Prostate gland (tissue), 2 donors: Measurements from ENCODE around the gene BMP4. TPM values are rescaled to one million over a fixed set of nuclear protein-coding genes. Genes with fewer than 3 reads are reported as not detected.

Source experiments
- DNase-seq: peaks from one replicate; pipeline ENCODE4 v3.0.0-alpha.2; 2019; ENCODE audit warnings: low spot score
- H3K27ac ChIP-seq, 2 donors: fragments of 200-600 bp; sonication (generic); 2 replicates each; pipeline ENCODE4 v1.5.1; 2017 to 2019
- H3K27me3 ChIP-seq: fragments of 200-600 bp; sonication (generic); replicated peaks from 2 replicates; pipeline ENCODE4 v1.5.1; 2019; ENCODE audit not compliant: insufficient read depth
- H3K36me3 ChIP-seq, 2 donors: fragments of 200-600 bp; sonication (generic); 1 replicate in 1 of 2; 2 replicates in 1 of 2; pipeline versions ENCODE4 v1.5.1 to v1.8.1; 2017 to 2019
- H3K4me1 ChIP-seq: fragments of 200-600 bp; sonication (generic); replicated peaks from 2 replicates; pipeline ENCODE4 v1.5.1; 2019
- H3K4me3 ChIP-seq, 2 donors: fragments of 200-600 bp; sonication (generic); 2 replicates each; pipeline ENCODE4 v1.5.1; 2017 to 2019
- H3K9me3 ChIP-seq: fragments of 200-600 bp; sonication (generic); 2 replicates; pipeline ENCODE4 v1.5.1; 2017
- POLR2A ChIP-seq: fragments of 450-650 bp; IDR thresholded peaks from one replicate; pipeline ENCODE4 v1.6.1; 2016; ENCODE audit warnings: antibody characterized with exemption, mild to moderate bottlenecking
- POLR2AphosphoS5 ChIP-seq: sonication (generic); formaldehyde crosslinking; IDR thresholded peaks from one replicate; pipeline ENCODE4 v1.6.1; 2017; ENCODE audit warnings: antibody characterized with exemption
- WGBS: methylation state at CpG from one replicate; pipeline ENCODE4 v1.1.5; 2018; 5-methylcytosine and 5-hydroxymethylcytosine counted together
- intact Hi-C: fragments of 100-400 bp; cut with DNase I; formaldehyde crosslinking; loops from one replicate; pipeline ENCODE4 v1.14.2; 2022
- total RNA-seq, 2 donors: library from RNA; depleted of rRNA; stranded (reverse); fragments of >200 nt; gene quantifications; one replicate each; pipeline ENCODE4 v1.1.0, GENCODE V29; 2016
- TF ChIP-seq, protein P1 (sequence below), 4 experiments: fragments of 200-600 bp in 2 of 4; fragments of 450-650 bp in 2 of 4; sonication (generic) in 2 of 4; IDR thresholded peaks; 1 replicate in 3 of 4; 2 replicates in 1 of 4; pipeline ENCODE4 v1.5.1; 2016 to 2019; ENCODE audit warnings: antibody characterized with exemption in 4 of 4, mild to moderate bottlenecking in 2 of 4, moderate library complexity in 2 of 4

Gene BMP4
- total RNA-seq, 2 donors from 2014 or later = 8.8 to 11.2 TPM

DNA sequence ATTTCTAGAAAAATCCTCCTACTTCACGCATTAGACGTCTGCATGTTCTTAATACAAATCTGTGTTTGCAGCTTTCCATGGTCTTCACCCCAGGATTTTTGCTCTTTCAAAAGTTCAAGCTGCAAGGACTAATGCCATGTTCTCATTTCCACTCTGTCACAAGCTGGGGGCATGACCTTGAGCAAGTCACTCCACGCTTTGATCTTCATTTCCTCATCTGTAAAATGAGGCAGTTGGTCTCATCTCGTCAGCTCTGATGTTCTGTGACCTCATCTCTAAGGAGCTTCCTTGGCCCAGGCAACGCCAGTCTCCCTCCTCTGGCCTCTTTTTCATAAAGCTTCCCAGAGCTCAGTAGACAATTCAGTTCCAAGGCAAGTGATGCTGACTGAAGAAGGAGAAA is 18.8 kb upstream of the BMP4 start:
- Histone ChIP-seq H3K36me3 (no peaks in the 10 kb centered on the region), H3K27me3 (no peaks in the 10 kb centered on the region), H3K27ac (no peak overlapping the region), H3K9me3 (no peaks in the 10 kb centered on the region), H3K4me3 (no peak overlapping the region), H3K4me1 (no peaks in the 10 kb centered on the region)
- intact Hi-C loops = no loop called here
- 78% methylated on average over 5 of the region's 5 CpGs for WGBS
- DNase-seq = no peak
- TF ChIP-seq, protein P1, sequence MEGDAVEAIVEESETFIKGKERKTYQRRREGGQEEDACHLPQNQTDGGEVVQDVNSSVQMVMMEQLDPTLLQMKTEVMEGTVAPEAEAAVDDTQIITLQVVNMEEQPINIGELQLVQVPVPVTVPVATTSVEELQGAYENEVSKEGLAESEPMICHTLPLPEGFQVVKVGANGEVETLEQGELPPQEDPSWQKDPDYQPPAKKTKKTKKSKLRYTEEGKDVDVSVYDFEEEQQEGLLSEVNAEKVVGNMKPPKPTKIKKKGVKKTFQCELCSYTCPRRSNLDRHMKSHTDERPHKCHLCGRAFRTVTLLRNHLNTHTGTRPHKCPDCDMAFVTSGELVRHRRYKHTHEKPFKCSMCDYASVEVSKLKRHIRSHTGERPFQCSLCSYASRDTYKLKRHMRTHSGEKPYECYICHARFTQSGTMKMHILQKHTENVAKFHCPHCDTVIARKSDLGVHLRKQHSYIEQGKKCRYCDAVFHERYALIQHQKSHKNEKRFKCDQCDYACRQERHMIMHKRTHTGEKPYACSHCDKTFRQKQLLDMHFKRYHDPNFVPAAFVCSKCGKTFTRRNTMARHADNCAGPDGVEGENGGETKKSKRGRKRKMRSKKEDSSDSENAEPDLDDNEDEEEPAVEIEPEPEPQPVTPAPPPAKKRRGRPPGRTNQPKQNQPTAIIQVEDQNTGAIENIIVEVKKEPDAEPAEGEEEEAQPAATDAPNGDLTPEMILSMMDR (IDR thresholded peaks at IDR 0.05) = no peak
- no peak for TF ChIP-seq POLR2AphosphoS5
- no peak for TF ChIP-seq POLR2A

DNA sequence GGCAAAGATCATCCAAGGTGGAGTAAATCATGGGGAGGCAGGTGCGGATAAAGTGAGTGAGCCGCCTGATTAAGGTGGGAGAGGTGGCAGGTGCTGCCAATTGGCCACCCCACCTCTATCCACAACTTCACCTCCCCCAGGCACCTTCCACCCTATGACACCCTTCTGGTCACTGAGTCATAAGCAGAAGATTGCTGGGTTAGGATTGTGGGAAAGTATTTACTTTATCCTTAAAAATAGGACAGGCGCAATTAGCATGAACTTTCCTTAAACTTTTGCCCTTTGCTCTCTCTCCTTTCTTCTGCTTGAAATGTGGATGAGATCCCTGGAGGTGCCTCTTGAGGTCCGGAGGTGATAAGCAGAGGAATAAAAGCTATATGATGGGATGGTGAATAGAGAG is 14.9 kb upstream of the BMP4 start:
- Histone ChIP-seq H3K27me3 (no peaks in the 10 kb centered on the region), H3K4me3 (no peak overlapping the region), H3K4me1 (no peaks in the 10 kb centered on the region), H3K9me3 (no peaks in the 10 kb centered on the region), H3K36me3 (no peaks in the 10 kb centered on the region), H3K27ac (no peak overlapping the region)
- DNase-seq = no peak
- 90% methylated on average over 4 of the region's 4 CpGs for WGBS
- intact Hi-C loops = no loop called here
- TF ChIP-seq POLR2AphosphoS5 (no peak), POLR2A (no peak)
- TF ChIP-seq, protein P1 (IDR thresholded peaks at IDR 0.05) = no peak

DNA sequence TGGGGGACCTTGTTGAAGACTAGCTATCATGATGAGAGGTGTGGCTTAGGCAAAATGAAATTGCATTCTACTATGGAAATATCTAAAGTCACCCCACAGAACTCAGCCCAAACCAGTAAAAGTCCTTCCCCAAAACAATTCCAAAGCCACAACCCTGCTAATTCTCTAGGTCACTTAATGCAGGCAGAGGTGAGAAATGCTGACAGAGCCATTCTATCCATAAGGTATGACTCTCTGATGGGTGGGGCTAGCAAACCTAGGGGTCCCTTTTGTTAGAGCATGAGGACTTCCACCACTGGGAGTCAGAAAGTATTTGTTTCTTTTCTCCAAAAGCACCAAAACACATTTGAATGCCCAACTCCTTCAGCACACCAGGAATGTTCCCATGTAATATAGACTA is 12.7 kb upstream of the BMP4 start:
- no peak overlapping the region for H3K27ac ChIP-seq
- DNase-seq = no peak
- intact Hi-C loops = no loop called here

DNA sequence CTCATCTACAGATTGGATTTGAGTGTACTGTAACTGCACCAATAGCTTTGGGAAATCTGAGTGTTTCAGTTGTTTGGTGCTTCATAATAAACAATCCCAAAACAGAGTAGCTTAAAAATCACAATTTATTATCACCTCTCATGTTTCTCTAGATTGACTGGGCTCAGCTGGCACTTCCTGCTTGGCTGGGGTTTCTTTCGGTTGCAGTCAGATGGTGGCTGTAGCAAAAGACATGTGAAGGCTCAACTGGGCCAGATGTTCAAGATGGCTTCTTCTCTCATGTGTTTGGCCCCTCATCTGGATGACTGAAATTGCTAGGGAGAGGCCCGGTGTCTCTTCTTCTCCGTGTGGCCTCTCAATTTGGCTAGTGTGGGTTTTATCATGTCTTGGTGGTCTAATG is 12.1 kb upstream of the BMP4 start:
- H3K36me3 ChIP-seq = no peaks in the 10 kb centered on the region
- no peaks in the 10 kb centered on the region for H3K9me3 ChIP-seq
- WGBS = 92% methylated on average over 3 of the region's 3 CpGs
- intact Hi-C loops = no loop called here
- H3K27me3 ChIP-seq = no peaks in the 10 kb centered on the region
- no peak overlapping the region for H3K27ac ChIP-seq
- no peak overlapping the region for H3K4me3 ChIP-seq
- H3K4me1 ChIP-seq = no peaks in the 10 kb centered on the region
- TF ChIP-seq POLR2AphosphoS5 = no peak
- no peak for TF ChIP-seq POLR2A
- TF ChIP-seq, protein P1 (IDR thresholded peaks at IDR 0.05) = no peak
- no peak for DNase-seq

More for the DNA sequence above, 12.7 kb upstream of the BMP4 start:
- H3K4me1 ChIP-seq = no peaks in the 10 kb centered on the region
- no peak overlapping the region for H3K4me3 ChIP-seq
- TF ChIP-seq POLR2AphosphoS5 (no peak), POLR2A (no peak)
- TF ChIP-seq, protein P1 (IDR thresholded peaks at IDR 0.05) = no peak
- H3K27me3 ChIP-seq = no peaks in the 10 kb centered on the region
- H3K9me3 ChIP-seq = no peaks in the 10 kb centered on the region
- no peaks in the 10 kb centered on the region for H3K36me3 ChIP-seq

DNA sequence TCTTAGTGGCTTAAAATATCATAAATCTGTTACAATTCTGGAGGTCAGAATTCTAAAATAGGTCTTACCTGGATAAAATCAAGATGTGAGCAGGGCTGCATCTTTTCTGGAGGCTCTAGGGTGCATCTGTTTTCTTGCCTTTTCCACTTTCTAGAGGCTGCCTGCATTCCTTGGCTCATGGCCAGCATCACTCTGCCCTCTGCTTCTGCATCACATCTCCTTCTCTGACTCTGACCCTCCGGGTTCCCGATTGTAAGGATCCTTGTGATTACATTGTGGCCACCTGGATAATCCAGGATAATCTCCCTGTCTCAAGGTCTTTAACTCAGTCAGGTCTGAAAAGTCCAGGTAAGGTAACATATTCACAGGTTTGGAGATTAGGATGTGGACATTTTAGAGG is 11.0 kb upstream of the BMP4 start:
- H3K4me3 ChIP-seq = no peak overlapping the region
- 88% methylated on average over 2 of the region's 2 CpGs for WGBS
- H3K27me3 ChIP-seq = no peaks in the 10 kb centered on the region

More for the DNA sequence above, 11.0 kb upstream of the BMP4 start:
- Histone ChIP-seq H3K4me1 (no peaks in the 10 kb centered on the region), H3K36me3 (no peaks in the 10 kb centered on the region), H3K27ac (no peak overlapping the region), H3K9me3 (no peaks in the 10 kb centered on the region)
- intact Hi-C loops = no loop called here
- DNase-seq = no peak
- TF ChIP-seq, protein P1 (IDR thresholded peaks at IDR 0.05) = no peak
- no peak for TF ChIP-seq POLR2A
- TF ChIP-seq POLR2AphosphoS5 = no peak
